Upper lobe of left lung (tissue), 4 donors: ENCODE measurements around the gene ZHX3.

Experiments
- CTCF ChIP-seq, 6 experiments: fragments of 450-650 bp in 4 of 6; fragments of 200-600 bp in 2 of 6; sonication (generic) in 2 of 6; IDR thresholded peaks; one replicate each; pipeline ENCODE4 v1.5.1; 2016 to 2019; ENCODE audit warnings: antibody characterized with exemption in 6 of 6
- EP300 ChIP-seq, 4 donors: sonication (generic); formaldehyde crosslinking; IDR thresholded peaks; one replicate each; pipeline ENCODE4 v1.5.1; 2017; ENCODE audit warnings: antibody characterized with exemption in 4 of 4, control low read depth in 2 of 4

GRCh38 chr20:41183831-41184230 is 133.7 kb downstream of the ZHX3 start:
- TF ChIP-seq EP300 (IDR thresholded peaks at IDR 0.05) (no peak), CTCF (IDR thresholded peaks at IDR 0.05) (no peak)
